DMS153 treated with DMSO at 0.1 percent for 48 hours (cell line): ENCODE data around the gene EXD2.
"Not testable (repeated sequence)": the region's sequence is repeated elsewhere in the genome, so short reads cannot be mapped to it uniquely, and the experiment has no call there.

Experiments used
- DNase-seq: peaks from one replicate; lab custom pipeline; 2025; ENCODE audit not compliant: unreplicated experiment; lab: John Stamatoyannopoulos, UW

Gene EXD2

DNA sequence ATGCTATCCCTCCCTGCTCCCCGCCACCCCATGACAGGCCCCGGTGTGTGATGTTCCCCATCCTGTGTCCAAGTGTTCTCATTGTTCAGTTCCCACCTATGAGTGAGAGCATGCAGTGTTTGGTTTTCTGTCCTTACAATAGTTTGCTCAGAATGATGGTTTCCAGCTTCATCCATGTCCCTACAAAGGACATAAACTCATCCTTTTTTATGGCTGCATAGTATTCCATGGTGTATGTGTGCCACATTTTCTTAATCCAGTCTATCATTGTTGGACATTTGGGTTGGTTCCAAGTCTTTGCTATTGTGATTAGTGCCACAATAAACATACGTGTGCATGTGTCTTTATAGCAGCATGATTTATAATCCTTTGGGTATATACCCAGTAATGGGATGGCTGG is 86.1 kb downstream of the EXD2 start:
- DNase-seq = not testable (repeated sequence)

DNA sequence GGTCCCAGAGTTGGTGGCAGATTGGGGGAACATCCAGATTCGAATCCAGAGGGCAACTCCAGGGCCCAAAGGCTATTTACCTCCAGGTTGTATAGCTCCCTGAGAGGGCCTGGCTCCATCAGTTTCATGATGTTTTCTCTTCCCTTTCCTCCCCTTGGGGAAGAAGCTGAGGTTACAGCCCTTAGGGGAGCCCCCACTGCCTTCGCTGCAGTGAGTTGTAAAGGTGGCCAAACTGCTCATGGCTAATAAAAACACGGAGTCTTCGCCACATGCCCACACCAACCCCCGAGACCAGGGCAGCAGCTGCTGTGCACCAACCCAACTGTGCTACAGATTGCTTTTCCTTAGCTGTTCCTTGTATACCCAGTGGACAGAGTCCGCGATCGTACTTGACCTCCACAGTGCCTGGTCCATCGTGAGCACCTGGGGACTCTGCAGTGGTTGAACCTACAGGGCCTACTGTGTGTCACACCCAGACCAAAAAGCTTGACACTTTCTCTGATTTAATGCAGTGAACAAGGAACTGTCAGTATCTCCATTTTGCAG is 89.5 kb downstream of the EXD2 start:
- DNase-seq = no peak

DNA sequence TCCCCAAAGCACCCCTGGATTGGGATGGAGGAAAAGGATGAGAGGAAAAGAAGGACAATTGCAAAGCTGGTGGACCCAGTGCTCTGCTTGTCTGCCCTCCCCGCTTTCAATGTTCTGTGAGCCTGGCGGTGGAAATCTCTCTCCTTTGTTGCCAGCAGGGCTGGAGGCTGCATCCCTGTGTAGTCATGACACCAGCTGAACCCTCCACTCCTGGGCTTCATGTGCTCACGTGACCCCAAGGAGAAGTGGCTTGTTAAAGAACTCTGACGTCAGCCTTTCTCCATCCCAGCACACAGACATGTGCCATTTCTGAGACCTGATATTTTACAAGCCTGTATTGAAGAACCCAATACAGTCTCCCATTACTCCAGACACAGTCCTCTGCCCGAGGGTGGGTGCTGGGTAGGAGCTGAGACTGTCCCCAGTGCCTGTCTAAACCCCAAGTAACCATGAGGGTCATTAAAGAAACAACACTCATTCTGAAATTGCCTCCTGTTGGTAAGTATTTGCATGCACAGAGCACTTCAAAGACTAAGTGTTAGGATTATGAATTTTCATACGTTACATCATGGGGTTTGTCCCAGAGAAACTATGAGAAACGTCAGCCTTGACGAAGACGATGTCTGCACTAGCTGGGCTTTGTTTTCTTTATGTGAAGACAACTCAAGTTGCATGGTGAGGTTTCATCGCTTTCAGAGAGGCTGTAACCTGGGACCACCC is 90.3 kb downstream of the EXD2 start:
- DNase-seq = no peak

DNA sequence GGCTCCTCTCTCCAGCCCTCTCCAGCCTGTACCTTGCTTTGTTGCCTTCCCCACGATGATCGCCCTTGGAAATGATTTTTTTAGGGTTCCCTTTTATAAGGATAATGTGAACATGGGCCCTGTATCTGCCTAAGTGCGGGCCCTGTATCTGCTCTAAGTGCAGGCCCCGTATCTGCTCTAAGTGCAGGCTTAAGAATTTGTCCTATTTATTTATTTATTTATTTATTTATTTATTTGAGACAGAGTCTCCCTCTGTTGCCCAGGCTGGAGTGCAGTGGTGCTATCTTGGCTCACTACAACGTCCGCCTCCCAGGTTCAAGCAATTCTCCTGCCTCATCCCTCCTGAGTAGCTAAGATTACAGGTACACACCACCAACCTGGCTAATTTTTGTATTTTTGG is 91.2 kb downstream of the EXD2 start:
- no peak for DNase-seq

DNA sequence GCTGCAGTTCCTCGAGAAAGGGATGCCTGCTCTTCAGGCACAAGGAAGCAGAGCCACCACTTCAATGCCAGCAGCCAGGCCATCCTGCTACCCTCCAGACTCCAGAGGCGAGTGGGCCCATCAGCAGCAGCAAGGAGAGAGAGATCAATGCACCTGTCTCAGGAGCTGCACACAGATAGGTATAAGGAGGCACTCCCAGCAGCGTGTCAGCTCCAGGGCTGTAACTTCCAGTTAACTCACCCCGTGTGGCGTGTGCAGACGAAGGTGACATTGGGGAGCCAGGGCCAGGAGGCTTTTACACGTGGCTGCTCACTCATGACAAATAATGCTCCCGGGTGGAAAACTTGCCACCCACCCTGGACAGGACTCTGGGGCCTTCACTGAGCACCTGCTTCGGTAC is 92.9 kb downstream of the EXD2 start:
- DNase-seq = no peak

DNA sequence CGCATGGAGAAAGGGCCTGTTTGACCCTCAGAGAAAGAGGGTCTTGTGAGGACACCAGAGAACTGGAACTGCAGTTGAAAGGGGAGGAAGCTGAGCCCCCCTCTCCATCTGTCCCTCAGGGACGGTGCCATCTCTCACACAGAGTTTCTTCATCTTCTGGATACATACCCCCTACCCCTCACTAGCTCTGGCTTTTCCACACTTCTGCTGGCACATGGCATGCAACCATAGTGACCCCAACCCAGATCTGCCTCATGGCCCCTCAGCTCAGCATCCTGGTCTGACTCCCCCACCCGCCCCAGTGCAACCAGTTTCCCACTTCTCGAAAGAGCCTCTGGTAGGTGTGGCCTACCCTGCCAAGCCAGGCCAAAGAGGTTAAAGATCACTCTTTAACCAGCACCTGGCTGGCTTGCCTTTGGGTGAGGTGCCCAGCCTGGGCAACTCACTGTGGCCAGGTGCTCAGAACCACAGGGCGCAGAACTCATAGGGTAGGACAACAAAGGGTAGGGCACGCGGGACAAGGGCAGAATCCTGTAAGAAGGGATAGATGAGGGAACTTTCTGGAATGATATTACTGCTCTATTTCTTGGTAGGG is 94.5 kb downstream of the EXD2 start:
- no peak for DNase-seq

DNA sequence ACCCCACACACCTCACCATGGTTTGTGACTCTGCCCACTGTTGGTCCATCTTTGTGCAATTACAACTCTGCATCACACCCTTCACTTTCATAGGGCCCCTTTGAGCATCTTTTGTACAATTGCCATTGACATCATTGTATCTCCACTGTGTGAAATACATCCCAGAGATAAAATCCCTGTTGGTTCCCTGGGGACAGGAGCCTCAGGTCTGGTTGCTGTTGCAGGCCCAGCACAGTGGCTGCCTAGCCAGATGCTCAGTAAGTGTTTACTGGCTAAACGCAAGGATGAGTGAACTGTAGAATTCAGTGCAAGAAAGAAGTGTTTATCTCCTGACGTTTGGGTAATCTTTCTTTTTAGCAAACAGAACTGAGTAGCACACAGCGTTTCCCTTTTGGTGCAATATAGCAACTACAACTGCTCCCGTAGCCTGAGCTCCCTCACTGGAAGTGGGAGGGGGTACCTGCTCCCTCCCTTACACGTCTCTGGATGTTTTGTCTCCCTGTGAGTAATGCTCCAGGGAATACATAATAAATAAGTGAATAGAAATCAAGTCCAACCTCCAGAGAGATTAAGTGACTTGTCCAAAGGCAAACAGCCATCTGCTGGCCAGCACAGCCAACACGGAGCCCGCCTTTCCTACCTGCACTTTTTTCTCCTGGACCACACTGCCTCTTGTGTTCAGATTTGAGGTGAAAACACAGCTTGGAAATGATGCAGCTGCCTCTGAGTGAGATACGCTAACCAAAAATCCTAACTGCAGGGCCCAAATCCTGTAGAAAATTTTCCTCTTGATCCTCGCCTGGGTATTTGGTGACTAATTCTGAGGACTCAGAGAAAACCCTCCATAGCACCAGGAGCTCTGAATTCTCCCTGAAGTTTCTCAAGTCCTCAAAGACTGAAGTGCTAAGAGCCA is 96.1 kb downstream of the EXD2 start:
- no peak for DNase-seq

DNA sequence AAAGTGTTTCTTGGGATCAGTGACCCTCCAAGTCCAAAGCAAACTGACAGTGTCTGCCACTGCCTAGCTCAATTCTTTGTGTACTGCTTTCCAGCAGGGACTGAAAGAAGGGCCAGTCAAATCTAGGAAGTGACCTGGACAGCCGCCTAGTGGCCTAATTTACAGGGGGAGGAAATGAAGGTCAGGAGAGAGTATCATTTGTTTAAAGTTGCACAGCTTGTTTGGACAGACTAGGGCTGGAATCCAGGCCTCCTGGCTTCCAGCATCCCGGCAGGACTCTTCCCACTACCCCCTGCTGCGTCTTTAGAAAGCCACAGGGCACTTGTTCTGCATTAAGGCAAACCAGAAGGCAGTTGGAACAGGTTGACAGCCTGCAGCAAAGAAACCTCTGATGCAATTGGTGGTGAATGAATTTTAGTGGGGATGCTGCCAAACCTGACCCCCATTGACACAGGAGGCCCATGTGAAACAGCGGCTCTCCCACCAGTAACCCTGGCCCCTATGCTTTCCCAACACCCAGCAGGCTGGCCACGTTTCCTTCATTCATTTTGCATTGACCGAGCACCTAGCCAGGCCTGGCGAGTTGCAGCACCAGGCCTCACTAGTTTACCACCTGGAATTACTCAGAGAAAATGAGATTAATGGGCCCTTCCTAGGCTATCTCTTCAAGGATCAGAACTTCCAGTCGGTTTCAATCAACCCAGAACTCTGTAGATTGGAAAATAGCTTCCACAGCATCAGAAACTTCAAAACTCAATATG is 96.9 kb downstream of the EXD2 start:
- no peak for DNase-seq

DNA sequence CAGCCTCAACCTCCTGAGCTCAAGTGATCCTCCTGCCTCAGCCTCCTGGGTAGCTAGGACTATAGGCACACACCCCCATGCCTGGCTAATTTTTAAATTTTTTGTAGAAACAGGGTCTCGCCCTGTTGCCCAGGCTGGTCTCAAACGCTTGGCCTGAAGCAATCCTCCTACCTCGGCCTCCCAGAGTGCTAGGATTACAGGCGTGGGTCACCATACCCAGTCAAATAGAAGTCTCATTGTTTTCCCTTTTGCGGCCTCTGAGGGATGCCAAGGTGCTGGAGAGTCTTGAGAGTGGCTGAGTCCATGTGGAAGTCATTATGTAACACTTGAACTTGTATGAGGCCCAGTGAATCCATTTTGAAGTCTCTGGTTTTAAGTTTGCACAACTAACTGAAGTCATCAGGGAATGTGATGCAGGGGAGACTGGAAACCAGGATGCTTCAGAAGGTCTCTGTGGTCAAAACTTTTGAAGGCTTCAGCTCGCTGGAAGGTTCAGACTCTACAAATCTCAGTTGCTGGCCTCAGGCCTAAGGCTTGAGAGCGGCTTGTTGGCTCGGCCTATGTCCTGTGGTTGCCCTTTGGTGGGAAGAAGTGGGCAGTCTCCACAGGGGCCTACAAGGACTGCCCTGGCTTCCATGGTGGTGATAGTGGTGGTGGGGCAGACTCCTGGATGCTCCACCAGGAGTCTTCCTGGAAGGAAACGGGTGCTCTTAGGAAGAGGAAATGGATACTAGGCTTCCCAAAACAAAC is 97.8 kb downstream of the EXD2 start:
- no peak for DNase-seq

DNA sequence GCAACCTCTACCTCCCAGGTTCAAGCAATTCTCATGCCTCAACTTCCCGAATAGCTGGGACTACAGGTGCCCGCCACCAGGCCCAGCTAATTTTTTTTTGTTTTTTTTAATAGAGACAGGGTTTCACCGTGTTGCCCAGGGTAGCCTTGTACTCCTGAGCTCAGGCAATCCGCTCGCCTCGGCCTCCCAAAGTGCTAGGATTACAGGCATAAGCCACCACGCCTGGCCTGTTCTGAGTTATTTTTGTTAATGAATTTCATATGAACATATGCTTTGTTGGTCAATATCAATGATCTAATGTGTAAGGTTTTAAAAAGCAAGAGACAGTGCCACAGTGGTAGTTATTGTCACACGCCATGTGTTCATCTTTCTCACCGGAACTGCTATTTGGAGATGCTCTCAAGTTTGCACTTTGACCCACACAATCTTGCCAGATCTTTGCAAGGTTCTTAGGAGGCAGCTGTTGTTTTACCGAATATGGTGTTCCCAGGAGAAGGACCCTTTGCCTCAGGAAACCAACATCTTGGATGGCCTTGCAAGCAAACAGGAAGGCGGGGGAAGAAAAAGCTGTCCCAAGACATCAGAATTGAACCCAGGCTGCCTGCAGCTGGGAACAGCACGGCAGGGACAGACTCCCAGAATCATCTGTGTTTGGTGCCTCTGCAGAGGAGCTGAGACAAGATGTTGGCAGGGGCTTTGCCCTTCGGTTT is 98.7 kb downstream of the EXD2 start:
- no peak for DNase-seq

DNA sequence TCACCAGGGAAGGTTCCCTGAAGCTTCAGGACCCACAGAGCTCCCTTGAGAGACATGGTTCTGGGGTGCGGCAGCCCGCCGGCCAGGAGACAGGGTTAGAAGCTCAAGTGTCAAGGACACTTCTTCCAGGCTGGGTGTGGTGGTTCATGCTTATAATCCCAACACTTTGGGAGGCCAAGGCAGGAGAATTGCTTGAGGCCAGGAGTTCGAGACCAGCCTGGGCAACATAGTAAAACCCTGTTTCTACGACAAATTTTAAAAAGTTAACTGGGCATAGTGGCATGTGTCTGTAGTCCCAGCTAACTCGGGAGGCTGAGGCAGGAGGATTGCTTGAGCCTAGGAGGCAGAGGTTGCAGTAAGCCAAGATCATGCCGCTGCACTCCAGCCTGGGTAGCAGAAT is 99.6 kb downstream of the EXD2 start:
- not testable (repeated sequence) for DNase-seq

DNA sequence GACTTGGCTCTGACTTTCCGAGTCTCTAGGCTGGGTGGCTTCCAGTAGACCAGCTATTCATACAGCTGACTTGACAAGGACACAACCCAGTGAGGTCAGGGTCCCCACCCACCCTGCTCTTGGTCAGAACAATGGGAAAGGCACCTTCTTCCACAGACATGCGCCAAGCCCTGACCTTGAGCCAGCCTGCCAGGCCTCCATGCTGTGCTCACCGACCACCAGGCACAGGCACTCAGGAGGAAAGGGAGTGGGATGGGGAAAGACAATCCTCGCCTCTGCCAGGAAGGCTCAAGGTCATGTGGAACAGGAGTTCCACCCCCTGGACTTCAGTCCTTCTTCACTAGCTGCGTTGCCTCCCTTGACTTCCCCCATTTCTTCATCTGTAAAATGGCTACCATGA is 100.1 kb downstream of the EXD2 start:
- DNase-seq = no peak

DNA sequence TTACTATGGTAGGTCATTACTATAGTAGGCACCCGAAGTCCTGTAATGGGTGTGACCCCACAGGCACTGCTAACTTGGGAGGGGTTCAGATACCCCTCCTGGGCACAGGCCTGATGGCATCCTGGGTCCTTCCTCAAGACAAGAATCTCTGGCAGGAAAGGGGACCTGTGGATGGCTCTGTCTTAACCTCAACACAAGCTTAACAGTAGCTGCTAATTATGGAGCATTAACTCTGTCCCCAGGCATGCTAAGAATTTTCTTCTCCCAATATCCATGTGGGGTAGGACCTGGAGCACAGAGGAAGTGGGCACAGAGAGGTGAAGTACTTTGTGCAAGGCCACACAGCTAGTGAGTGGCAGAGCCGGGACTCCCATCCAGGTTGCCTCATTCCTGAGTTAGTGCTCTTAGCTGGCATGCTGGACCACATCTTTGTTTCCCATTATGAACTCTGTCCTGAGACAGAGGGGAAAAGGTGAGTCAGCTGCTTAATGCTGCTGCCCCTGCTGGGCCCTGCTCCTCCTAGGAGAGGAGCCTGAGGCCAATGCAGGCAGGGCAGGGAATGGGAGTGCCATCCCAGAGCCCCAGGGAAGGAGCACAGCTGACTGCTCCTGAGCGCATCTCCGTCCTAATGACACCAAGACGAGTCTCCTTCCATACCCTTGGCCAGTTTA is 100.7 kb downstream of the EXD2 start:
- DNase-seq = no peak
